Ectodermal cell (in vitro differentiated cells): Measurements from ENCODE around the gene C14orf180.

ENCODE experiments used
- H3K27ac ChIP-seq: 2 replicates; pipeline ENCODE4 v1.7.0; 2013; ENCODE audit warnings: mild to moderate bottlenecking, low read depth, low read length; ENCODE audit not compliant: insufficient read depth, poor library complexity, severe bottlenecking
- H3K27me3 ChIP-seq: 2 replicates; pipeline ENCODE4 v1.7.0; 2013; ENCODE audit warnings: mild to moderate bottlenecking, low read length; ENCODE audit not compliant: insufficient read depth, control insufficient read depth, poor library complexity, severe bottlenecking
- H3K36me3 ChIP-seq: one replicate; pipeline ENCODE4 v1.7.0; 2013; ENCODE audit warnings: low read length; ENCODE audit not compliant: control insufficient read depth, insufficient read depth
- H3K4me1 ChIP-seq: one replicate; pipeline ENCODE4 v1.7.0; 2013; ENCODE audit warnings: low read length; ENCODE audit not compliant: control insufficient read depth, insufficient read depth
- H3K4me3 ChIP-seq: 2 replicates; pipeline ENCODE4 v1.7.0; 2013; ENCODE audit warnings: low read depth, low read length, control low read depth; ENCODE audit not compliant: insufficient read depth
- H3K9me3 ChIP-seq: 2 replicates; pipeline ENCODE4 v1.7.0; 2013; ENCODE audit warnings: mild to moderate bottlenecking, low read length, moderate library complexity; ENCODE audit not compliant: control insufficient read depth
- WGBS, 2 experiments: methylation state at CpG; one replicate each; pipeline ENCODE4 v1.1.7; 2013; ENCODE audit warnings: missing lambda C conversion rate in 2 of 2; 5-methylcytosine and 5-hydroxymethylcytosine counted together

C14orf180 gene

GRCh38 chr14:104544362-104544961, 35.1 kb upstream of the C14orf180 start:
- Histone ChIP-seq H3K4me1 (peaks cover 7% of the 10 kb centered on the region), H3K9me3 (no peaks in the 10 kb centered on the region), H3K36me3 (no peaks in the 10 kb centered on the region), H3K27me3 (no peaks in the 10 kb centered on the region), H3K4me3 (no peak overlapping the region), H3K27ac (no peak overlapping the region)
- 89 to 90% methylated on average over 17 of the region's 17 CpGs for WGBS, 2 experiments

- 86 to 87% methylated on average over 32 of the region's 32 CpGs for WGBS, 2 experiments
- no peak overlapping the region for H3K4me3 ChIP-seq
- H3K36me3 ChIP-seq, result no peaks in the 10 kb centered on the region
- H3K27ac ChIP-seq, result no peak overlapping the region
- no peaks in the 10 kb centered on the region for H3K9me3 ChIP-seq
- H3K4me1 ChIP-seq, result peaks cover 10% of the 10 kb centered on the region
- no peaks in the 10 kb centered on the region for H3K27me3 ChIP-seq
Observed at GRCh38 chr14:104545151-104545941, 34.2 kb upstream of the C14orf180 start.

GRCh38 chr14:104545942-104546501, 33.5 kb upstream of the C14orf180 start:
- Histone ChIP-seq H3K27ac (no peak overlapping the region), H3K27me3 (no peaks in the 10 kb centered on the region), H3K36me3 (no peaks in the 10 kb centered on the region), H3K4me3 (no peak overlapping the region), H3K4me1 (peaks cover 10% of the 10 kb centered on the region), H3K9me3 (no peaks in the 10 kb centered on the region)
- 84 to 87% methylated on average over 24 of the region's 24 CpGs for WGBS, 2 experiments

- Histone ChIP-seq H3K36me3 (no peaks in the 10 kb centered on the region), H3K27me3 (no peaks in the 10 kb centered on the region), H3K4me1 (peaks cover 10% of the 10 kb centered on the region), H3K4me3 (no peak overlapping the region), H3K9me3 (no peaks in the 10 kb centered on the region), H3K27ac (no peak overlapping the region)
- WGBS, 2 experiments, result 92 to 94% methylated on average over 19 of the region's 19 CpGs
Observed at GRCh38 chr14:104546591-104547309, 32.8 kb upstream of the C14orf180 start.

- peaks cover 10% of the 10 kb centered on the region for H3K4me1 ChIP-seq
- 95% methylated on average over 18 of the region's 18 CpGs for WGBS, 2 experiments
- no peaks in the 10 kb centered on the region for H3K27me3 ChIP-seq
Observed at GRCh38 chr14:104547310-104547997, 32.1 kb upstream of the C14orf180 start.

GRCh38 chr14:104547998-104548700, 31.4 kb upstream of the C14orf180 start:
- WGBS, 2 experiments, result 96% methylated on average over 13 of the region's 14 CpGs
- H3K4me3 ChIP-seq, result no peak overlapping the region
- H3K36me3 ChIP-seq, result no peaks in the 10 kb centered on the region
- H3K27me3 ChIP-seq, result no peaks in the 10 kb centered on the region
- H3K27ac ChIP-seq, result no peak overlapping the region
- H3K9me3 ChIP-seq, result no peaks in the 10 kb centered on the region
- H3K4me1 ChIP-seq, result peaks cover 10% of the 10 kb centered on the region

More at GRCh38 chr14:104547310-104547997, 32.1 kb upstream of the C14orf180 start:
- no peak overlapping the region for H3K4me3 ChIP-seq
- no peak overlapping the region for H3K27ac ChIP-seq
- no peaks in the 10 kb centered on the region for H3K9me3 ChIP-seq
- H3K36me3 ChIP-seq, result no peaks in the 10 kb centered on the region

- 45 to 54% methylated on average over 11 to 12 of the region's 15 CpGs for WGBS, 2 experiments
- Histone ChIP-seq H3K9me3 (no peaks in the 10 kb centered on the region), H3K4me1 (peaks cover 10% of the 10 kb centered on the region), H3K36me3 (no peaks in the 10 kb centered on the region), H3K4me3 (no peak overlapping the region), H3K27ac (no peak overlapping the region), H3K27me3 (no peaks in the 10 kb centered on the region)
Observed at GRCh38 chr14:104548802-104549535, 30.6 kb upstream of the C14orf180 start.

- no peaks in the 10 kb centered on the region for H3K27me3 ChIP-seq
Observed at GRCh38 chr14:104549536-104550339, 29.8 kb upstream of the C14orf180 start.

More at GRCh38 chr14:104549536-104550339, 29.8 kb upstream of the C14orf180 start:
- Histone ChIP-seq H3K36me3 (no peaks in the 10 kb centered on the region), H3K27ac (no peak overlapping the region), H3K4me1 (peaks cover 10% of the 10 kb centered on the region), H3K9me3 (no peaks in the 10 kb centered on the region), H3K4me3 (no peak overlapping the region)
- 60 to 71% methylated on average over 8 of the region's 8 CpGs for WGBS, 2 experiments
